Neural progenitor cell (in vitro differentiated cells): ENCODE results near the gene GPR150. TPM values are rescaled to one million over a fixed set of nuclear protein-coding genes. Genes with fewer than 3 reads are reported as not detected.
A peak's percentile ranks its signal among the peaks of the same experiment; 100 is the strongest.

Experiments
- DNase-seq: peaks from one replicate; pipeline ENCODE4 v3.0.0-alpha.2; 2016; ENCODE audit warnings: low spot score
- H2AFZ ChIP-seq: fragments of 200-600 bp; sonication (generic); replicated peaks from 2 replicates; pipeline ENCODE4 v1.6.1; 2016; ENCODE audit warnings: antibody characterized with exemption
- H3F3A ChIP-seq: fragments of 200-600 bp; sonication (generic); 2 replicates; pipeline ENCODE4 v1.6.1; 2016; ENCODE audit warnings: antibody characterized with exemption, low read depth
- H3K27ac ChIP-seq: fragments of 200-600 bp; sonication (generic); 2 replicates; pipeline ENCODE4 v1.5.1; 2016; ENCODE audit warnings: mild to moderate bottlenecking
- H3K27me3 ChIP-seq: fragments of 200-600 bp; sonication (generic); 2 replicates; pipeline ENCODE4 v1.6.1; 2016; ENCODE audit warnings: mild to moderate bottlenecking, moderate library complexity
- H3K36me3 ChIP-seq: fragments of 200-600 bp; sonication (generic); 2 replicates; pipeline ENCODE4 v1.5.1; 2016
- H3K4me1 ChIP-seq: fragments of 200-600 bp; sonication (generic); 2 replicates; pipeline ENCODE4 v1.6.1; 2016; ENCODE audit warnings: mixed run types
- H3K4me2 ChIP-seq: fragments of 200-600 bp; sonication (generic); 2 replicates; pipeline ENCODE4 v1.6.1; 2016
- H3K4me3 ChIP-seq: fragments of 200-600 bp; sonication (generic); 2 replicates; pipeline ENCODE4 v1.5.1; 2016
- H3K79me2 ChIP-seq: fragments of 200-600 bp; sonication (generic); 2 replicates; pipeline ENCODE4 v1.6.1; 2016; ENCODE audit warnings: low read depth
- H3K9ac ChIP-seq: fragments of 200-600 bp; sonication (generic); 2 replicates; pipeline ENCODE4 v1.6.1; 2016
- H3K9me3 ChIP-seq: fragments of 200-600 bp; sonication (generic); 2 replicates; pipeline ENCODE4 v1.5.1; 2016; ENCODE audit warnings: low read depth
- H4K20me1 ChIP-seq: fragments of 200-600 bp; sonication (generic); 2 replicates; pipeline ENCODE4 v1.6.1; 2016; ENCODE audit warnings: low read depth
- H3K27ac Mint-ChIP-seq: 3 replicates; pipeline ENCODE4 v1.8.0; 2021; ENCODE audit warnings: mixed read lengths
- H3K27me3 Mint-ChIP-seq: 2 replicates; pipeline ENCODE4 v1.8.0; 2022; ENCODE audit warnings: low read depth, mild to moderate bottlenecking, inconsistent platforms, moderate library complexity, mixed read lengths; ENCODE audit not compliant: insufficient read depth
- H3K36me3 Mint-ChIP-seq: 3 replicates; pipeline ENCODE4 v1.8.0; 2021; ENCODE audit warnings: mixed read lengths
- H3K4me1 Mint-ChIP-seq: 3 replicates; pipeline ENCODE4 v1.8.0; 2021; ENCODE audit warnings: mixed read lengths
- H3K4me3 Mint-ChIP-seq: 3 replicates; pipeline ENCODE4 v1.8.0; 2021; ENCODE audit warnings: mild to moderate bottlenecking, moderate library complexity, mixed read lengths
- H3K9me3 Mint-ChIP-seq: 3 replicates; pipeline ENCODE4 v1.8.0; 2020; ENCODE audit warnings: mixed read lengths
- EZH2 ChIP-seq: fragments of 200-600 bp; sonication (generic); IDR thresholded peaks from 2 replicates; pipeline ENCODE4 v1.6.1; 2017; ENCODE audit warnings: antibody characterized with exemption, mild to moderate bottlenecking, moderate library complexity
- EZH2phosphoT487 ChIP-seq: fragments of 200-600 bp; sonication (generic); IDR thresholded peaks from 2 replicates; pipeline ENCODE4 v1.6.1; 2017; ENCODE audit warnings: antibody characterized with exemption
- total RNA-seq: library from RNA; depleted of rRNA; stranded (reverse); fragments of >200 nt; gene quantifications from 2 replicates; pipeline ENCODE4 v1.2.3, GENCODE V29; 2015; ENCODE audit warnings: low replicate concordance
- TF ChIP-seq, protein P1 (sequence below): fragments of 200-600 bp; sonication (generic); IDR thresholded peaks from 2 replicates; pipeline ENCODE4 v1.5.1; 2017; ENCODE audit warnings: antibody characterized with exemption, mild to moderate bottlenecking

The GPR150 gene
- total RNA-seq, 1 donor from 2014 or later = not detected

DNA sequence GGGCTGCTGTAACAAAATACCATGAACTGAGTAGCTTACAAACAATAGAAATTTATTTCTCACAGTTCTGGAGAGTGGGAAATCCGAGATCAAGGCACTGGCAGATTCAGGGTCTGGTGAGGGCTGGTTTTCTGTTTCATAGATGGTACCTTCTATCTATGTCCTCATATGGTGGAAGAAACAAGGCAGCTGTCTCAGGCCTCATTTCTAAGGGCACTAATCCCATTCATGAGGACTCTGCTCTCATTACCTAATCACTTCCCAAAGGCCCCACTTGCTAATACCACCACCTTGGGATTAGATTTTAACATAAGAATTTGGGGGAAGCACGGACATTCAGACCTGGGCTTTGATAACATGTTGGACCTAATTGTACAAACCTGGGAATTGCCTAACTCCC is 40.2 kb downstream of the GPR150 start:
- Histone ChIP-seq H2AFZ (no peak overlapping the region), H3K27me3 (no peaks in the 10 kb centered on the region), H3K9me3 (no peaks in the 10 kb centered on the region), H3K4me2 (no peak overlapping the region), H3K27ac (peak overlapping the region; percentile 1), H3K4me1 (peaks cover 8% of the 10 kb centered on the region), H4K20me1 (no peaks in the 10 kb centered on the region), H3K4me3 (no peak overlapping the region), H3K9ac (no peak overlapping the region), H3K36me3 (no peaks in the 10 kb centered on the region), H3K79me2 (no peaks in the 10 kb centered on the region), H3F3A (no peaks in the 10 kb centered on the region)
- TF ChIP-seq EZH2 = no peak
- Mint-ChIP-seq H3K27ac (no peak overlapping the region), H3K27me3 (no peaks in the 10 kb centered on the region), H3K36me3 (no peaks in the 10 kb centered on the region), H3K4me1 (no peaks in the 10 kb centered on the region), H3K9me3 (no peaks in the 10 kb centered on the region), H3K4me3 (no peak overlapping the region)
- peak; percentile 29 for DNase-seq

DNA sequence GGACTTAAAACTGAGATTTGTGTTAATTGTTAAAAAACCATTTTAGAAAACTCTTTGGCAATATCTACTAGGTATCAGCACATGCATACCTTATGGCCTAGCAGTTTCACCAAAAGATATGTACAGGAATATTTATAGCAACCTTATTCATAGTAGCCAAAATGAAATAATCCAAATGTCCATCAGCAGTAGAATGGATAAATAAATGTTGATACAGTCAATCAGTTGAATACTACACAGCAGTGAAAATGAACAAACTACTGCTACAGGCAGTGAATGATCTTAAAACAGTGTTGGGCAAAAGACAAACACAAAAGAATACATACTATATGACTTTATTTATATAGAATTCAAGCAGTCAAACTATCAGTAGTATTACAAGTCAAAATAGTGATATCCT is 43.1 kb downstream of the GPR150 start:
- Histone ChIP-seq H3K36me3 (no peaks in the 10 kb centered on the region), H3K4me2 (no peak overlapping the region), H3K4me1 (peaks cover 8% of the 10 kb centered on the region), H3K9ac (no peak overlapping the region), H3K9me3 (no peaks in the 10 kb centered on the region), H3K27ac (no peak overlapping the region), H3K4me3 (no peak overlapping the region), H3K79me2 (no peaks in the 10 kb centered on the region), H2AFZ (no peak overlapping the region), H4K20me1 (no peaks in the 10 kb centered on the region), H3K27me3 (no peaks in the 10 kb centered on the region), H3F3A (no peaks in the 10 kb centered on the region)
- Mint-ChIP-seq H3K4me3 (no peak overlapping the region), H3K36me3 (no peaks in the 10 kb centered on the region), H3K4me1 (no peaks in the 10 kb centered on the region), H3K9me3 (no peaks in the 10 kb centered on the region), H3K27me3 (no peaks in the 10 kb centered on the region), H3K27ac (no peak overlapping the region)
- TF ChIP-seq EZH2 (no peak), EZH2phosphoT487 (no peak)
- TF ChIP-seq, protein P1, sequence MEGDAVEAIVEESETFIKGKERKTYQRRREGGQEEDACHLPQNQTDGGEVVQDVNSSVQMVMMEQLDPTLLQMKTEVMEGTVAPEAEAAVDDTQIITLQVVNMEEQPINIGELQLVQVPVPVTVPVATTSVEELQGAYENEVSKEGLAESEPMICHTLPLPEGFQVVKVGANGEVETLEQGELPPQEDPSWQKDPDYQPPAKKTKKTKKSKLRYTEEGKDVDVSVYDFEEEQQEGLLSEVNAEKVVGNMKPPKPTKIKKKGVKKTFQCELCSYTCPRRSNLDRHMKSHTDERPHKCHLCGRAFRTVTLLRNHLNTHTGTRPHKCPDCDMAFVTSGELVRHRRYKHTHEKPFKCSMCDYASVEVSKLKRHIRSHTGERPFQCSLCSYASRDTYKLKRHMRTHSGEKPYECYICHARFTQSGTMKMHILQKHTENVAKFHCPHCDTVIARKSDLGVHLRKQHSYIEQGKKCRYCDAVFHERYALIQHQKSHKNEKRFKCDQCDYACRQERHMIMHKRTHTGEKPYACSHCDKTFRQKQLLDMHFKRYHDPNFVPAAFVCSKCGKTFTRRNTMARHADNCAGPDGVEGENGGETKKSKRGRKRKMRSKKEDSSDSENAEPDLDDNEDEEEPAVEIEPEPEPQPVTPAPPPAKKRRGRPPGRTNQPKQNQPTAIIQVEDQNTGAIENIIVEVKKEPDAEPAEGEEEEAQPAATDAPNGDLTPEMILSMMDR = no peak
- no peak for DNase-seq

DNA sequence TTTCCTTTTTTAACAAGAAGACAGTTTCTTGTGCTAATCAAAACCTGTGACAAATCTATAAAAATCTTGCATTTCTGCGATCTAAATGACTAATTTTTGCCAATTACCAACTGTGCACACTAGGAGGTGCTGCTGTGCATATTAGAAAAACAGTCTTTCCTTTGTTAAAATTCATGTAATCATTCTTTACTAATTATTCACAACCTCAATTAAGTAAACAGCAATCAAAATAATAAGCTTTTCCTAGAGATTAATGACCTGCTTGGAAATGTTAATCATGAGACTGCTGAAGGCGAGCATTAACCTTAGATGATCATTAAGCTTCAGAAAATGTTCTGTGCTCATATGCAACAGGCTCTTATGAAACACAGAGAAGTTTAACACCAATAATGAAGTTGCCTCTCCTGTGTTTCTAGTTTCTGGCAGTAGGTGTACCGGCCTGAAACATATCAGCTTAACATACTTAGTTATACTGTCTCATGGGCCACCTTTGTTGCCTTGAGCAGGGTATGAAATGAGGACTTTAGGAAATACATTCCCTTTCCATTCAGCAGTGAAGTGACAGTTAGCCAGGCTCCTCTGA is 44.4 kb downstream of the GPR150 start:
- no peak overlapping the region for H3K27ac ChIP-seq
- Mint-ChIP-seq H3K4me3 (no peak overlapping the region), H3K9me3 (no peaks in the 10 kb centered on the region), H3K27ac (no peak overlapping the region), H3K4me1 (no peaks in the 10 kb centered on the region), H3K27me3 (no peaks in the 10 kb centered on the region), H3K36me3 (no peaks in the 10 kb centered on the region)
- H3F3A ChIP-seq = no peaks in the 10 kb centered on the region
- H3K9ac ChIP-seq = no peak overlapping the region
- H3K4me3 ChIP-seq = no peak overlapping the region
- no peak overlapping the region for H3K4me2 ChIP-seq
- H3K27me3 ChIP-seq = no peaks in the 10 kb centered on the region
- no peaks in the 10 kb centered on the region for H4K20me1 ChIP-seq
- H3K4me1 ChIP-seq = peaks cover 8% of the 10 kb centered on the region
- H3K36me3 ChIP-seq = no peaks in the 10 kb centered on the region
- peak overlapping the region; percentile 74 for H2AFZ ChIP-seq
- DNase-seq = peak; percentile 31
- no peaks in the 10 kb centered on the region for H3K9me3 ChIP-seq
- H3K79me2 ChIP-seq = no peaks in the 10 kb centered on the region
- TF ChIP-seq EZH2 = no peak
- TF ChIP-seq, protein P1 = peak; percentile 92

DNA sequence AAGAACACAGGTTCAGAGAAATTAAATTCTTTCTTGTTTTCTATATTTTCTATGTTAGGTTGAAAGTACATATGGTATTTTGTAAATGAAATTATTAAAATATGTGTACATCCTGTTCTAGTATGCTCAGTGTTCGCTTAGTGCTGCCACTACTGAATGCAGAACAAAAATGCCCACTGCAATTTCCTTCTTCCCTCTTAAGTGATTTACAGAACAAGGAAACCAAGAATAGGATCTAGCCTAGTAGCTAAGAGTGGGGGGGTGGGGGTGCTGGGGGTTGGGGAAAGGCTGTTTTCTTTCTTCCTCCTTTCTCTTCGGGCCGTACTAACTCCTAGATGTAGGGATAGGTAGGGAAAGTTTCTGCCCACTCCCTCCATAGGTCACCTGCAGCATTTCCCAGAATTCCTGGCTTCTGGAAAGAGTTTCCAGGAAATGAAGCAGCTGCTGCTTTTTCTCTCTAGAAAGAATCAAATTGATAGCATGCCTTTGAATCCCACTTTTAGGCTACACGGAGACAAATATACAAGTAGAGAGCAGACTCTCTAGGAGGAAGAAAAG is 47.3 kb downstream of the GPR150 start:
- Mint-ChIP-seq H3K27me3 (peaks cover 2% of the 10 kb centered on the region), H3K27ac (no peak overlapping the region), H3K4me1 (peaks cover 2% of the 10 kb centered on the region), H3K36me3 (no peaks in the 10 kb centered on the region), H3K4me3 (no peak overlapping the region), H3K9me3 (peaks cover 3% of the 10 kb centered on the region)
- no peak overlapping the region for H2AFZ ChIP-seq
- no peaks in the 10 kb centered on the region for H3K4me1 ChIP-seq
- H3F3A ChIP-seq = no peaks in the 10 kb centered on the region
- no peaks in the 10 kb centered on the region for H3K36me3 ChIP-seq
- TF ChIP-seq EZH2phosphoT487 (no peak), EZH2 (no peak)
- TF ChIP-seq, protein P1 = no peak
- DNase-seq = no peak
- no peaks in the 10 kb centered on the region for H3K79me2 ChIP-seq
- no peaks in the 10 kb centered on the region for H3K9me3 ChIP-seq
- no peak overlapping the region for H3K27ac ChIP-seq
- H3K4me3 ChIP-seq = no peak overlapping the region
- H3K27me3 ChIP-seq = no peaks in the 10 kb centered on the region
- no peak overlapping the region for H3K9ac ChIP-seq
- H3K4me2 ChIP-seq = no peak overlapping the region
- H4K20me1 ChIP-seq = no peaks in the 10 kb centered on the region
